Measurements from ENCODE around the gene HNRNPL.

DNA sequence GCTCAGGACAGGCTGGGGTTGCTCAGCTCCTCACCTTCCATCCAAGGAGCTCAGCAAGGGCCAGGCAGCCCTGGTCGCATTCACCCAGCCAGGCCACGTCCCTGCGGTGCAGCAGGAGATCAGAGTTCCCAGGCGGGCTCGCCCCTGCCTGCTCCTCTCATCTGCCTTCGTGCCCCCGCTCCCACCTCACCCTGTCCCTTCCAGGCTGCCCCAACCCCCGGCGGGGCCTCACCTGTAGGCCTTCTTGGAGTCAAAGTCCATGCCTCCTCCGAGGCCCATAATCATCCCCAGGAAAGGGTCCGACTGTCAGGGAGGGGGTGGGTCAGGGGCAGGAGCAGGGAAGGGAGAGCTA is 29.6 kb upstream of the HNRNPL start:
- TF ChIP-seq, protein P1, sequence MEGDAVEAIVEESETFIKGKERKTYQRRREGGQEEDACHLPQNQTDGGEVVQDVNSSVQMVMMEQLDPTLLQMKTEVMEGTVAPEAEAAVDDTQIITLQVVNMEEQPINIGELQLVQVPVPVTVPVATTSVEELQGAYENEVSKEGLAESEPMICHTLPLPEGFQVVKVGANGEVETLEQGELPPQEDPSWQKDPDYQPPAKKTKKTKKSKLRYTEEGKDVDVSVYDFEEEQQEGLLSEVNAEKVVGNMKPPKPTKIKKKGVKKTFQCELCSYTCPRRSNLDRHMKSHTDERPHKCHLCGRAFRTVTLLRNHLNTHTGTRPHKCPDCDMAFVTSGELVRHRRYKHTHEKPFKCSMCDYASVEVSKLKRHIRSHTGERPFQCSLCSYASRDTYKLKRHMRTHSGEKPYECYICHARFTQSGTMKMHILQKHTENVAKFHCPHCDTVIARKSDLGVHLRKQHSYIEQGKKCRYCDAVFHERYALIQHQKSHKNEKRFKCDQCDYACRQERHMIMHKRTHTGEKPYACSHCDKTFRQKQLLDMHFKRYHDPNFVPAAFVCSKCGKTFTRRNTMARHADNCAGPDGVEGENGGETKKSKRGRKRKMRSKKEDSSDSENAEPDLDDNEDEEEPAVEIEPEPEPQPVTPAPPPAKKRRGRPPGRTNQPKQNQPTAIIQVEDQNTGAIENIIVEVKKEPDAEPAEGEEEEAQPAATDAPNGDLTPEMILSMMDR (IDR thresholded peaks at IDR 0.05) = no peak
- no peak for TF ChIP-seq POLR2A (IDR thresholded peaks at IDR 0.05)

Data from tibial nerve (tissue), 3 donors.